Fibroblast of skin of right biceps (primary cell): ENCODE results near the gene SNRPF.
A peak's percentile ranks its signal among the peaks of the same experiment; 100 is the strongest.

Experiments
- DNase-seq: peaks from one replicate; pipeline ENCODE4 v3.0.0-alpha.2; 2013

The SNRPF gene

GRCh38 chr12:95859947-95860850, 1.4 kb downstream of the SNRPF start:
- DNase-seq, result no peak

GRCh38 chr12:95862038-95862437, 3.3 kb downstream of the SNRPF start:
- no peak for DNase-seq

GRCh38 chr12:95863337-95863736, 4.6 kb downstream of the SNRPF start:
- DNase-seq, result no peak

GRCh38 chr12:95870897-95871296, 12.1 kb downstream of the SNRPF start:
- no peak for DNase-seq

GRCh38 chr12:95874452-95874851, 15.7 kb downstream of the SNRPF start:
- no peak for DNase-seq

GRCh38 chr12:95877622-95878021, 18.9 kb downstream of the SNRPF start:
- peak; percentile 35 for DNase-seq

GRCh38 chr12:95880895-95881294, 22.1 kb downstream of the SNRPF start:
- DNase-seq, result no peak

DNA sequence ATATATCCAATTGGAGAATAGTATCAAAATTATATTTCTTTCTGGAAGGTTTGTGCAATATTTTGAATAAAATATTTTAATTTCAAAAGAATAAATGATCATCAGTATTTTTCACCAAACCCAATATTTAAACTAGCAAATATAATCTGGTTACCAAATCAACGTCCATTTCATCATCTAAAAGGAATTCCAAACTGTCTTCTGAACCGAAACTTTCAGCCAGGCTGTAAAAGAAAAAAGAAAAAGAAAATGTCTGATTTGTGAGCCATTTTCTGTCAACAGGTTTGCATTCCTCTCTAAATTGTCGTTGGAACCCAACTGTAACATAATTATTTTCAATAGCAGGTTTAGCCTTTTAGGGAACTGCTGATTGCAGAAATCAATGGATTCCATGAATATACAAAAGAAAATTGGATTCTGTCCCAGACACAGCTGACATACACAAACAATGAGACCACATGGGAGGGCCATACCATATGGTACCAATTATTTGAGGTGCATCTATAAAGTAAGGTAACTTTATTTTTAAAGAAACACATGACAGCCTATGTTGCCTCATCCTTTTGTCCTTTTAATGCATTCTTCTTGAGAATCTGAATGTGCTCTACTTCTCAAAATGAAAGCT, 22.7 kb downstream of the SNRPF start:
- DNase-seq, result peak; percentile 71

- DNase-seq, result peak; percentile 73
Observed at GRCh38 chr12:95882080-95882479, 23.3 kb downstream of the SNRPF start.

DNA sequence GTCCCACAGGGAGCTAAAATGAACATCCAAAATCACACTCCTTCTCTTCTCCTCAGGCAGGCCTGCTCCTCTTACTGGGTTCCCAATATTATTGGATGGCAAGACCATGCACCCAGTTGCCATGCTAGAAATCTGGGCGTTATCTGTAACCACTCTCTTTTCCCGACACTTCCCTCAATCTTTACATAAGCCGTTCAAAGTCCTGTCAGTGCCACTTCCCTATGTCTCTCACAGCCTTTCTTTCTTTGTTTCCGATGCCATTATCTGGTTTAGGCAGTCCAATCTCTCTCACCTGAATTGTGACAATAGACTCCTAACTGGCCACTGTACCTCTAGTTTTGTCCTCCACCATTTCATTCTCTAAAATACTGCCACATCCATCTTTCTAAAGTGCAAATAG, 24.1 kb downstream of the SNRPF start:
- no peak for DNase-seq

- DNase-seq, result no peak
Observed at GRCh38 chr12:95884998-95885397, 26.2 kb downstream of the SNRPF start.

GRCh38 chr12:95887311-95887710, 28.6 kb downstream of the SNRPF start:
- peak; percentile 18 for DNase-seq

DNA sequence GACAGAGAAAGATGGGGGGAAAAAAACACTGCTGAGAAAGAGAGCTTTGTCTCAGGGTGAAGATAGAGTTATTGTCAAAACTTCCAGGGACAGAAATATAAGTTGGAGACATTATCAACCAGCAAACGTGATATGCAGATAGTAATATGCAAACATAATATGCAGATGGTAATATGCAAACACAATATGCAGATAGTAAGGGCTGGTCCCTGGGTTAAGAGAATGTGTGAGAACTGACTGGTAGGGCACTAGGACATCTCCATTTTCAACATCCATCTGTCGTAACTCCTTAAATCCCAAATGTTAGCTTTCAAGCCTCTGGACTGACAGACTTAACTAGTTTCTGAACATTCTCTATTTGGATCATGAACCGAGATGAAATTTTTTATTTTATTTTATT, 32.2 kb downstream of the SNRPF start:
- no peak for DNase-seq

- DNase-seq, result no peak
Observed at GRCh38 chr12:95896846-95897245, 38.1 kb downstream of the SNRPF start.

DNA sequence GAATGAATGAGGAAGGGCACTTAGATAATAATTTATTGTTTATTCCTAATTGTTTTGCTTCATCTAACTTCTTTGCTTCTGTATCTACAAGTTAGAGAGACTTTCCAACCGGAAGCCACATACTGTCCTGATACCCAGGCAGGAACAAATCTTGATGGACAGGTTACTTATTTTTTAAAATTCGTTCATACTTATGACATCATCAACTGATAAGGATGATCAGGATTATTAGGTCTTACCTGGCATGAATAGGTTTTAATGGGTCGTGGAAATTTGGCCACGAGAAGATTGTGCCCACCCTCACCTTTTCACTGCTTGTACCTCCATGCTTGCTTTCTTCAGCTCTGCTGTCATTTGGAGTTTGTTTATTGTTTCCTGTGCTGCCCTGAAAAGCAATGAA, 39.3 kb downstream of the SNRPF start:
- DNase-seq, result no peak

DNA sequence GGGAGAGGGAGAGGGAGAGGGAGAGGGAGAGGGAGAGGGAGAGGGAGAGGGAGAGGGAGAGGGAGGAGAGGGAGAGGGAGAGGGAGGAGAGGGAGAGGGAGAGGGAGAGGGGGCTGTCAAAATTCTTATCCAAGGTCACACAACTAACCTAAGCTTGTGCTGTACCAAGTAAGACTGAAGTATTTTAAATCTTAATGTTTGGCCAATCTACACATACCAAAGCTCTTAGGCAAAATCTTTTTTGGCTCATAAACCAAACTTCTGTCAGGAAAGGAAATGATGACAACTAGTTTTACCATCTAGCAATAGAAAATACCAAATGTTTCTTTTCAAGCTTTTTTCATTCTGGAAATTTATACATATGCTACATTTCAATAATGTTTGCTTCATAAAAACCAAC, 49.8 kb downstream of the SNRPF start:
- peak; percentile 71 for DNase-seq

- no peak for DNase-seq
Observed at GRCh38 chr12:95909871-95910270, 51.1 kb downstream of the SNRPF start.
